ENCODE data around the gene BCL6B.

BCL6B gene

DNA sequence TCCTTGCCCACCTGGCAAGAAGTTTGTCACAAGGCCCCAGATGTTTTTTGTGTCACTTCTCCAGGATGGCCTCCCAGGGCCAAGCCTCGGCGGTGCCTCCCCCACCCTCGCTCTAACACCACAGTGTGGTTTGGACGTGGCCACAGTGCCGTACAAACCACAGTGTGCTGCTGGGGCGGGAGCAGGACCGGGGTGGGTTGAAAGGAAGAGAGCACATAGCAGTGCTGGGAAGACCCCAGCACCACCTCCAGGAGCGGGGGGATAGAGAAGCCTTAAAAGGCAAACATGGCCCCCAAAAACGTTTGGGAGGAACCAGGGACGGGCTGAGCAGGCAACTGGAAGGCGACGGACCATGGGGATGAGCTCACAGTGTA lies 5.0 kb upstream of the BCL6B start:
- no peaks in the 10 kb centered on the region for H3K9me3 ChIP-seq (ENCODE audit: control insufficient read depth in 2 of 2, low read length in 2 of 2)
- H3K27ac ChIP-seq (ENCODE audit: low read depth in 2 of 2, low read length in 2 of 2) = peak overlapping the region; percentile 77 to 80
- H3K4me3 ChIP-seq (ENCODE audit: low read length in 2 of 2) = peak overlapping the region; percentile 68 to 70
- H3K4me1 ChIP-seq (ENCODE audit: control insufficient read depth in 2 of 2, insufficient read depth in 2 of 2, low read length in 2 of 2) = peaks cover 36 to 39% of the 10 kb centered on the region in 2 donors
- H3K36me3 ChIP-seq (ENCODE audit: control insufficient read depth in 2 of 2, insufficient read depth in 2 of 2, low read length in 2 of 2) = peaks cover 0 to 3% of the 10 kb centered on the region in 2 donors
- no peaks in the 10 kb centered on the region for H3K27me3 ChIP-seq (ENCODE audit: control insufficient read depth in 2 of 2, insufficient read depth in 2 of 2, low read length in 2 of 2)
- peak overlapping the region; percentile 41 to 72 for H3K9ac ChIP-seq (ENCODE audit: low read depth in 1 of 2, low read length in 2 of 2)

DNA sequence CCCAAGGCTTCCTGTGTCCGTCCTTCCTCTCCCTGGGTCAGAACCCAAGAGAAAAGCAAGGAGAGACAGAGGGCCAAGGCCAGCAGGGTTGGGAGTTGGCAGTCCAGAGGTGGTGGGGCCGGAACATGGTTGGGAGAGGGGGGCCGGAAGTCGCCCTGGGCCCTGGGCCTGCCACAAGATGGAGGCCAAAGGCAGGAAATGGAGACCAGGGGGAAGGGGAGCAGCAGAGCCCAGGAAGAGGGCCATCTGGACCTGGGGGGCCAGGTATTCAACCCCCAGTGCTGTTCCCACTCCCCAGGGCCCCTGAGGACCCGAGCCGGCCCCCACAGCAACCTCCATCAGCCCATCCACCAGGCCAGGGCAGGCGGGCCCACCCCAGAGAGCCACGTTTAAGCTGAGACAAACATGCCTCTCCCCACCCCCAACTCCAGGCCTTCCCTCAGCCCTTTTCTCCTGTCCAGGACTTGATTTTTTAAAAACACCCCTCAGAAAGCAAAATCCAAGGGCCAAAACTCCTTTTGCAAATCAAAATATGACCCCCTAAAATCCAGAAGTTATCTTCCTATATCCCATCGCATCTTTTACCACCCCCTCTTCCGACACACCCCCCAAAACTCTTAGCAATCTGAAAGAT lies 4.4 kb upstream of the BCL6B start:
- Histone ChIP-seq H3K4me3 (ENCODE audit: low read length in 2 of 2) (peak overlapping the region; percentile 68 to 70), H3K27me3 (ENCODE audit: control insufficient read depth in 2 of 2, insufficient read depth in 2 of 2, low read length in 2 of 2) (no peaks in the 10 kb centered on the region), H3K4me1 (ENCODE audit: control insufficient read depth in 2 of 2, insufficient read depth in 2 of 2, low read length in 2 of 2) (peaks cover 38 to 41% of the 10 kb centered on the region in 2 donors), H3K36me3 (ENCODE audit: control insufficient read depth in 2 of 2, insufficient read depth in 2 of 2, low read length in 2 of 2) (peaks cover 0 to 3% of the 10 kb centered on the region in 2 donors), H3K9ac (ENCODE audit: low read depth in 1 of 2, low read length in 2 of 2) (peak overlapping the region; percentile 38 to 72), H3K9me3 (ENCODE audit: control insufficient read depth in 2 of 2, low read length in 2 of 2) (no peaks in the 10 kb centered on the region), H3K27ac (ENCODE audit: low read depth in 2 of 2, low read length in 2 of 2) (peak overlapping the region; percentile 77 to 80)

DNA sequence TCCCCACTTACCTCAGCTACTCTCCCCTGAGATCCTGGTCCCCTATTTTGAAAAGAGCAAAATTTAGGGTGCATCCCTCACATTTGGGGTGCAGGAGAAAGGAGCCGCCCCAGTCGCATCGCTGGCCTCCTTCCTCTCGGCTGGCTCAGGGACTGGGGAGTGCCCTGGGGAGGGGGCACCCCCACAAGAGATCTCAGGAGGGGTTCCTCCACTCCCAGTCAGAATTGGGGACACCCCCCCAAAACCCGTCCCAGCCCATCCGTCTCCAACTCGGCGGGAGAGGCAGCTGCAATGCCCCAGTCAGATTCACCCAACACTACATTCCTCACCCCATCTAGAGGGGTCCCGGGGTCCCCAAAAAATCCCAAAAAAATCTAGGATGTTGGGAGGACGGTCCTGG lies 3.5 kb upstream of the BCL6B start:
- Histone ChIP-seq H3K4me1 (ENCODE audit: control insufficient read depth in 2 of 2, insufficient read depth in 2 of 2, low read length in 2 of 2) (peaks cover 30 to 35% of the 10 kb centered on the region in 2 donors), H3K36me3 (ENCODE audit: control insufficient read depth in 2 of 2, insufficient read depth in 2 of 2, low read length in 2 of 2) (peaks cover 0 to 3% of the 10 kb centered on the region in 2 donors), H3K4me3 (ENCODE audit: low read length in 2 of 2) (peak overlapping the region; percentile 68 to 70)

DNA sequence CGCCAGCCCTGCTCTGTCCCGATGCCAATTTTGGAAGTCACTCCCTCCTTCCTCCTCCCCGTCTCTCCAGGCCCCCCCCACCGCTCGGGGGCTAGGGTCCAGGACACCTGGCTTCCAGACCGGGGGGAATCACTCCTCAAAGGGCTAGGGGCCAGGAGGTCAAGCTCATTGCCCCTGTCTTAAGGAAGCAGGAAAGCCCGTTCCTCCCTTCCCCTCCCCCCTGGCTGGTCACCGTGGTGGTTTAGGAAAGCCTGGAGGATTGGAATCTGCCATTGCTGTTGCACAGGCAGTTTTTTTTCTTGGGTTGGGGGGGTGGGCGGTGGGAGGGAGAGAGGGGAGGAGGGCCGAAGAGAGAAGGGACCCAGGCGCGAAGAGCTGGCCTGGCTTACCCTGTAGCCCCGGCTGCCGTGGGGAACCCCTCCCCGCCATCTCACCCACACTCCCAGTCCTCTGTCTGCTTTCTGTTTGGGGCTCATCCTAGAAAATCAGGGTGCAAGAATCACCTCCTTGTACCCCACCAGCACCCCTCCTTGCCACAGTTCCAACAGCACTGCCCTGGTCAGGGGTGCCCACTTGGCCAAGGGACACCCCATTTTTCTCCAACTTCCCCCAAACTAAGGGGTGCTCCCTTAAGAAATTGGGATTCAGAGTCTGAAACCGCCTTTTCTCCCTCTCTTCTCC lies 2.9 kb upstream of the BCL6B start:
- Histone ChIP-seq H3K27ac (ENCODE audit: low read depth in 2 of 2, low read length in 2 of 2) (peak overlapping the region; percentile 67 to 80), H3K36me3 (ENCODE audit: control insufficient read depth in 2 of 2, insufficient read depth in 2 of 2, low read length in 2 of 2) (peaks cover 0 to 3% of the 10 kb centered on the region in 2 donors), H3K27me3 (ENCODE audit: control insufficient read depth in 2 of 2, insufficient read depth in 2 of 2, low read length in 2 of 2) (no peaks in the 10 kb centered on the region)

More for the DNA sequence above, 3.5 kb upstream of the BCL6B start:
- H3K27me3 ChIP-seq (ENCODE audit: control insufficient read depth in 2 of 2, insufficient read depth in 2 of 2, low read length in 2 of 2) = no peaks in the 10 kb centered on the region
- H3K9ac ChIP-seq (ENCODE audit: low read depth in 1 of 2, low read length in 2 of 2) = peak overlapping the region; percentile 72 to 74
- no peaks in the 10 kb centered on the region for H3K9me3 ChIP-seq (ENCODE audit: control insufficient read depth in 2 of 2, low read length in 2 of 2)
- peak overlapping the region; percentile 67 to 80 for H3K27ac ChIP-seq (ENCODE audit: low read depth in 2 of 2, low read length in 2 of 2)

DNA sequence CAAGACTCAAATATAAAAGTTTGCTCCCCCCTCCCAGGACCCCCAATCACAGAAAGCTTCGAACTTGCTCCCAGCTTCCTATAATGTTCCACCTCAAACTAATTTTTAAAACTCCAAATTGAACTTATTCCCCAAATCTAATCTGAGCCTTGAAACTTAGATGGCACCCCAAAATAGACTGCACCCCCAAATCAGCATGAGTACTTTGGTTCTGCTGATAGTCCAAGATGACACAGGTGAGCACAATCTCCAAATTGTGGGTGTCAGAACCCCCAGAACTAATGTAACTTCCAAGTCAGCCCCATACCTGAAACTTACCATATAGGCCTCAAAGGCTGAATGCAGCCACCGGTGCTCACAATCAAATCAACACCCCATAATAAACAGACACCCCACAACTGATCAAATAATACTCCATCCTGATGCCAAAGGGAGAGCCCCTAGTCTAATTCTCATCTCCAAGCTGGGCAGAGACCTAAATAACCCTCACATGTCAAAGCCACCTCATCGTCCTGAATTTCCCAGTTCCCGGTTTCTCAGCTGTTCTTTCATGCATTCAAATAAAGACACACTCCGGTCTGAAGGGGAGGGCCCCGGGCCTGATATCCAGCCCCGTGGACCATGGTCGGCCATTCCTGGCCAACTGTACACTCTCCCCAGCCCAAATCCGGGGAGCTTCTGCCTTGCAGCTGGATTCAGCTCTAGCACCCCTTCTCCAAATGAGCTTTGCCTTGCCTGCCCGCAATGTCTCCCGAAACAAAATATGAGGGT lies 1.8 kb upstream of the BCL6B start:
- Histone ChIP-seq H3K9ac (ENCODE audit: low read depth in 1 of 2, low read length in 2 of 2) (peak overlapping the region; percentile 58 to 63), H3K4me3 (ENCODE audit: low read length in 2 of 2) (no peak overlapping the region), H3K36me3 (ENCODE audit: control insufficient read depth in 2 of 2, insufficient read depth in 2 of 2, low read length in 2 of 2) (peaks cover 0 to 3% of the 10 kb centered on the region in 2 donors), H3K27me3 (ENCODE audit: control insufficient read depth in 2 of 2, insufficient read depth in 2 of 2, low read length in 2 of 2) (no peaks in the 10 kb centered on the region), H3K27ac (ENCODE audit: low read depth in 2 of 2, low read length in 2 of 2) (peak overlapping the region in 1 of 2 donors; percentile 80), H3K9me3 (ENCODE audit: control insufficient read depth in 2 of 2, low read length in 2 of 2) (no peaks in the 10 kb centered on the region), H3K4me1 (ENCODE audit: control insufficient read depth in 2 of 2, insufficient read depth in 2 of 2, low read length in 2 of 2) (peaks cover 19 to 27% of the 10 kb centered on the region in 2 donors)

More for the DNA sequence above, 2.9 kb upstream of the BCL6B start:
- Histone ChIP-seq H3K4me1 (ENCODE audit: control insufficient read depth in 2 of 2, insufficient read depth in 2 of 2, low read length in 2 of 2) (peaks cover 28 to 35% of the 10 kb centered on the region in 2 donors), H3K4me3 (ENCODE audit: low read length in 2 of 2) (peak overlapping the region; percentile 68 to 70), H3K9ac (ENCODE audit: low read depth in 1 of 2, low read length in 2 of 2) (peak overlapping the region; percentile 72 to 74), H3K9me3 (ENCODE audit: control insufficient read depth in 2 of 2, low read length in 2 of 2) (no peaks in the 10 kb centered on the region)

DNA sequence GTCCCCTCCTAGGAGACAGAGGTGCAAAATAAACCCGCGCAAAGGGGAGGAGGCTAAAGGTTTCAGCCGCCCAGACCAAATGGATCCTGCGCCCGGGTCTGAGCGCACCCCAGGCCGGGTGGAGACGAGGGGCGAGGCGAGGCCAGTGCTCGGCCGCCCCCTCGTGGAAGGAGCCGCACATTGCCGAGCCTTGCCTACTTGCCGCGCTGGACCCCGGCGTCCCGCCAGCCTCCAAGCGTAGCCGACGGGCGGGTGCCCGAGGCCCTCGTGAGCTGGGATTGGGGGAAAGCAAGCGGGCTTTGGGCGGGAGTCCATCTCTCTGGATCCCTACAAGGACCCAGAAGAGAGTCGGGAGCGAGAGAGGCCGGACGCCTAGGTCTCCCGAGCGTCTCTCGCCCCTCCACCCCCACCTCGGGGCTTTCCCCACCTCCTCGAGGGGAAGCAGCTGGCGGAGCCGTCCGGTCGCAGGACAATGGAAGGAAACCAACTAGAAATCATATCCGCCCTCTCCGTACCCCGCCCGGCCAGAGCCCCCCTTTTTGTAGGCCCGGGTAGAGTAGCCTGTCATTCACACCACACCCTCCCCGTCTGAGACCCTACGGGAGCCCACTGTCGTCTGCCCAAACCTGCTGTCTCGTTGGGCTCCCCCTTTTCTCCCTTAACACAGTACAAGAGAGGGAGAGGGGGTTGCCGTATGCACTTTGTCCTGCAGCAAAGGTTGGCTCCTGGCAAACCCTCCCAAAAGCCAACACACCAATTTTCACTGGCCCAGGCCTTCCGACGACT lies 664 bp upstream of the BCL6B start:
- Histone ChIP-seq H3K9ac (ENCODE audit: low read depth in 1 of 2, low read length in 2 of 2) (peak overlapping the region; percentile 58 to 63), H3K27me3 (ENCODE audit: control insufficient read depth in 2 of 2, insufficient read depth in 2 of 2, low read length in 2 of 2) (no peaks in the 10 kb centered on the region), H3K27ac (ENCODE audit: low read depth in 2 of 2, low read length in 2 of 2) (peak overlapping the region; percentile 40 to 79), H3K4me3 (ENCODE audit: low read length in 2 of 2) (peak overlapping the region; percentile 32 to 54), H3K9me3 (ENCODE audit: control insufficient read depth in 2 of 2, low read length in 2 of 2) (no peaks in the 10 kb centered on the region), H3K4me1 (ENCODE audit: control insufficient read depth in 2 of 2, insufficient read depth in 2 of 2, low read length in 2 of 2) (peaks cover 17 to 25% of the 10 kb centered on the region in 2 donors), H3K36me3 (ENCODE audit: control insufficient read depth in 2 of 2, insufficient read depth in 2 of 2, low read length in 2 of 2) (no peaks in the 10 kb centered on the region)

DNA sequence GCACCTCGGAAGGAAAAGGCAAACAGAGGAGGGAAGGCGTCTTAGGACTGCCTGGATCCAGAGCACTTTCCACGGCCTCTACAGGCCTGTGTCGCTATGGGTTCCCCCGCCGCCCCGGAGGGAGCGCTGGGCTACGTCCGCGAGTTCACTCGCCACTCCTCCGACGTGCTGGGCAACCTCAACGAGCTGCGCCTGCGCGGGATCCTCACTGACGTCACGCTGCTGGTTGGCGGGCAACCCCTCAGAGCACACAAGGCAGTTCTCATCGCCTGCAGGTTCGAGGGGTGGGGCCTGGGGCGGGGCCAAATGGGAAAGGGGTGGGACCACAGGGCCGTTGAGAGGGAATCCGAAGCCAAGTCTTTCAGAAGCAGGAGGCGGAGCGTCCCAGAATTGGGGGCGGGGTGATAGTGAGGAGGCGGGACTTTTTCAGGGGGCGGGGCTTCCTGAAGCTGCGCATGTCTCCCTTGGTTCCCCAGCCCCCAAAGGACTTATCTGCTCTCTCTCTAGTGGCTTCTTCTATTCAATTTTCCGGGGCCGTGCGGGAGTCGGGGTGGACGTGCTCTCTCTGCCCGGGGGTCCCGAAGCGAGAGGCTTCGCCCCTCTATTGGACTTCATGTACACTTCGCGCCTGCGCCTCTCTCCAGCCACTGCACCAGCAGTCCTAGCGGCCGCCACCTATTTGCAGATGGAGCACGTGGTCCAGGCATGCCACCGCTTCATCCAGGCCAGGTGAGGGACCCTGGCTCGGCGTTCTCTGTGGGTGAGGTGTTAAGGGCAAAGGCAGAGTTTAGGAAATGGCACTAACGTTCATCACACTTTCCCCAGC lies 939 bp downstream of the BCL6B start:
- Histone ChIP-seq H3K9me3 (ENCODE audit: control insufficient read depth in 2 of 2, low read length in 2 of 2) (no peaks in the 10 kb centered on the region), H3K4me1 (ENCODE audit: control insufficient read depth in 2 of 2, insufficient read depth in 2 of 2, low read length in 2 of 2) (peaks cover 13 to 24% of the 10 kb centered on the region in 2 donors), H3K36me3 (ENCODE audit: control insufficient read depth in 2 of 2, insufficient read depth in 2 of 2, low read length in 2 of 2) (no peaks in the 10 kb centered on the region), H3K9ac (ENCODE audit: low read depth in 1 of 2, low read length in 2 of 2) (peak overlapping the region; percentile 62 to 63), H3K4me3 (ENCODE audit: low read length in 2 of 2) (peak overlapping the region; percentile 60 to 62), H3K27me3 (ENCODE audit: control insufficient read depth in 2 of 2, insufficient read depth in 2 of 2, low read length in 2 of 2) (no peaks in the 10 kb centered on the region), H3K27ac (ENCODE audit: low read depth in 2 of 2, low read length in 2 of 2) (peak overlapping the region; percentile 40 to 79)

DNA sequence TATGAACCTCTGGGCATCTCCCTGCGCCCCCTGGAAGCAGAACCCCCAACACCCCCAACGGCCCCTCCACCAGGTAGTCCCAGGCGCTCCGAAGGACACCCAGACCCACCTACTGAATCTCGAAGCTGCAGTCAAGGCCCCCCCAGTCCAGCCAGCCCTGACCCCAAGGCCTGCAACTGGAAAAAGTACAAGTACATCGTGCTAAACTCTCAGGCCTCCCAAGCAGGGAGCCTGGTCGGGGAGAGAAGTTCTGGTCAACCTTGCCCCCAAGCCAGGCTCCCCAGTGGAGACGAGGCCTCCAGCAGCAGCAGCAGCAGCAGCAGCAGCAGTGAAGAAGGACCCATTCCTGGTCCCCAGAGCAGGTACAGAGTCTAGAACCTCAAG lies 1.5 kb downstream of the BCL6B start:
- peaks cover 13 to 24% of the 10 kb centered on the region in 2 donors for H3K4me1 ChIP-seq (ENCODE audit: control insufficient read depth in 2 of 2, insufficient read depth in 2 of 2, low read length in 2 of 2)

DNA sequence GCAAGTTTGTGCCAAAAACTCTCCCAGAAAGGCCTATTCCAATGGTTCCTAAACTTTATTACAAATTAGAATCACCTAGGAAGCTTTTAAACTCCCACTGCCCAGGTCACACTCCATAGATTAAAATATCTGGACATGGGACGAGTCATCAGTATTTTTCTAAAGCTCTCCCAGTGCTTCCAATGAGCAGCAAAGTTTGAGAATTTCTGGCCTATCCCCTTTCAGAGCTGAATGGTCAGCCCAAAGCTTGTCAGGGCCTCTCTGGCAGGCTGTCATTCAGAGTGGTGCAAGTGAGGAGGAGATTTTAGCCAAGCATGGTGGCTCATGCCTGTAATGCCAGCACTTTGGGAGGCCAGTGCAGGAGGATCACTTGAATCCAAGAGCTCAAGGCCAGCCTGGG lies 2.4 kb downstream of the BCL6B start:
- Histone ChIP-seq H3K9me3 (ENCODE audit: control insufficient read depth in 2 of 2, low read length in 2 of 2) (no peaks in the 10 kb centered on the region), H3K4me3 (ENCODE audit: low read length in 2 of 2) (no peak overlapping the region), H3K27me3 (ENCODE audit: control insufficient read depth in 2 of 2, insufficient read depth in 2 of 2, low read length in 2 of 2) (no peaks in the 10 kb centered on the region), H3K27ac (ENCODE audit: low read depth in 2 of 2, low read length in 2 of 2) (no peak overlapping the region), H3K36me3 (ENCODE audit: control insufficient read depth in 2 of 2, insufficient read depth in 2 of 2, low read length in 2 of 2) (no peaks in the 10 kb centered on the region), H3K4me1 (ENCODE audit: control insufficient read depth in 2 of 2, insufficient read depth in 2 of 2, low read length in 2 of 2) (peaks cover 13 to 19% of the 10 kb centered on the region in 2 donors), H3K9ac (ENCODE audit: low read depth in 1 of 2, low read length in 2 of 2) (no peak overlapping the region)

More for the DNA sequence above, 1.5 kb downstream of the BCL6B start:
- Histone ChIP-seq H3K9ac (ENCODE audit: low read depth in 1 of 2, low read length in 2 of 2) (no peak overlapping the region), H3K9me3 (ENCODE audit: control insufficient read depth in 2 of 2, low read length in 2 of 2) (no peaks in the 10 kb centered on the region), H3K27me3 (ENCODE audit: control insufficient read depth in 2 of 2, insufficient read depth in 2 of 2, low read length in 2 of 2) (no peaks in the 10 kb centered on the region), H3K27ac (ENCODE audit: low read depth in 2 of 2, low read length in 2 of 2) (no peak overlapping the region), H3K36me3 (ENCODE audit: control insufficient read depth in 2 of 2, insufficient read depth in 2 of 2, low read length in 2 of 2) (no peaks in the 10 kb centered on the region), H3K4me3 (ENCODE audit: low read length in 2 of 2) (no peak overlapping the region)
